K562 (cell line): ENCODE data around the gene ZZZ3. TPM values are rescaled to one million over a fixed set of nuclear protein-coding genes. Genes with fewer than 3 reads are reported as not detected.

Experiments
- ATAC-seq: fragments of 200-7000 bp; cut with Tn5 transposase; 3 replicates; pipeline ENCODE4 v1.9.1; 2020; ENCODE audit warnings: moderate library complexity
- BruUV-seq: library from RNA; stranded (reverse); fragments of 400-500 nt; replicated peaks from 2 replicates; lab custom pipeline; 2021; lab: Mats Ljungman, UMichigan
- CTCF ChIA-PET: fragments of 300-600 bp; formaldehyde crosslinking; extraction: SDS; loops from one replicate; lab custom pipeline; 2021; ENCODE audit warnings: low intra/inter-chr PET ratio; lab: Yijun Ruan, JAX
- POLR2A ChIA-PET: fragments of 300-600, 350-650 bp; sonication (Branson Sonifier 250); formaldehyde crosslinking; extraction: SDS; loops from one replicate; lab custom pipeline; 2021; ENCODE audit warnings: antibody characterized with exemption, inconsistent platforms; lab: Yijun Ruan, JAX
- DNase-seq, 4 experiments: peaks; one replicate each; pipeline versions ENCODE4 v3.0.0 to v3.0.0-alpha.2; 2011 to 2018; ENCODE audit warnings: low spot score in 3 of 4, mixed read lengths in 3 of 4; ENCODE audit errors: extremely low read depth in 1 of 4
- FAIRE-seq: peaks from 2 replicates; lab custom pipeline; 2011; peaks lifted over from hg19 to GRCh38; lab: Jason Lieb, UNC
- H2AFZ ChIP-seq: 2 replicates; pipeline ENCODE4 v1.6.0; 2011; ENCODE audit warnings: low read depth, low read length, control low read depth, inconsistent platforms
- H3K27ac ChIP-seq: fragments of 200-600 bp; 3 replicates; pipeline ENCODE4 v1.8.0; 2011; ENCODE audit warnings: low read depth, mild to moderate bottlenecking, control low read depth, inconsistent platforms, low read length, moderate library complexity, mixed read lengths; ENCODE audit errors: extremely low read depth
- H3K27me3 ChIP-seq, 2 experiments: fragments of 300-600 bp in 1 of 2; 2 replicates in 1 of 2; 3 replicates in 1 of 2; pipeline versions ENCODE4 v1.6.0 to v1.8.0; 2011; ENCODE audit warnings: inconsistent platforms in 2 of 2, low read length in 2 of 2, mild to moderate bottlenecking in 1 of 2, mixed read lengths in 1 of 2, moderate library complexity in 1 of 2; ENCODE audit not compliant: control insufficient read depth in 2 of 2, insufficient read depth in 2 of 2
- H3K36me3 ChIP-seq: fragments of 300-600 bp; 3 replicates; pipeline ENCODE4 v1.8.0; 2011; ENCODE audit warnings: mild to moderate bottlenecking, low read length, inconsistent platforms; ENCODE audit not compliant: control insufficient read depth, insufficient read depth
- H3K4me1 ChIP-seq, 2 experiments: fragments of 200-600 bp in 1 of 2; replicated peaks in 1 of 2; 2 replicates in 1 of 2; 3 replicates in 1 of 2; pipeline versions ENCODE4 v1.5.1 to v1.8.0; 2011; ENCODE audit warnings: inconsistent platforms in 2 of 2, low read length in 2 of 2, mild to moderate bottlenecking in 1 of 2, mixed read lengths in 1 of 2, moderate library complexity in 1 of 2; ENCODE audit not compliant: control insufficient read depth in 2 of 2, insufficient read depth in 2 of 2
- H3K4me2 ChIP-seq: 2 replicates; pipeline ENCODE4 v1.6.1; 2011; ENCODE audit warnings: low read length, control low read depth, inconsistent platforms, mixed read lengths; ENCODE audit not compliant: insufficient read depth
- H3K4me3 ChIP-seq: fragments of 200-600 bp; sonication (generic), shearing (Covaris generic); 2 replicates; pipeline ENCODE4 v1.5.1; 2016; ENCODE audit warnings: control low read depth, inconsistent platforms
- H3K79me2 ChIP-seq: fragments of 200-600 bp; 3 replicates; pipeline ENCODE4 v1.8.0; 2011; ENCODE audit warnings: low read length, inconsistent platforms; ENCODE audit not compliant: control insufficient read depth, insufficient read depth
- H3K9ac ChIP-seq, 2 experiments: 2 replicates each; pipeline versions ENCODE4 v1.6.0 to v1.6.1; 2011; ENCODE audit warnings: low read depth in 2 of 2, low read length in 2 of 2, control low read depth in 1 of 2, inconsistent platforms in 1 of 2, mild to moderate bottlenecking in 1 of 2, mixed read lengths in 1 of 2; ENCODE audit not compliant: insufficient read depth in 1 of 2
- H3K9me1 ChIP-seq: one replicate; pipeline ENCODE4 v1.6.0; 2011; ENCODE audit warnings: inconsistent platforms, mild to moderate bottlenecking, low read length, moderate library complexity; ENCODE audit not compliant: control insufficient read depth, insufficient read depth
- H3K9me3 ChIP-seq: replicated peaks from 2 replicates; pipeline ENCODE4 v1.5.1; 2011; ENCODE audit warnings: low read depth, low read length, inconsistent platforms; ENCODE audit not compliant: control insufficient read depth, insufficient read depth
- H4K20me1 ChIP-seq: replicated peaks from 2 replicates; pipeline ENCODE4 v1.6.1; 2011; ENCODE audit warnings: low read length, inconsistent platforms, mixed read lengths; ENCODE audit not compliant: control insufficient read depth, insufficient read depth
- E2F4 ChIP-seq: sonication (generic); formaldehyde crosslinking; IDR thresholded peaks from 2 replicates; pipeline ENCODE4 v1.8.0; 2022; ENCODE audit warnings: mild to moderate bottlenecking, low read depth, missing genetic modification reagents
- FOXA3 ChIP-seq, 2 experiments: fragments of 450-650 bp in 1 of 2; sonication (generic) in 1 of 2; formaldehyde crosslinking; IDR thresholded peaks in 1 of 2; conservative IDR thresholded peaks in 1 of 2; 2 replicates each; pipeline versions ENCODE4 v1.4.0 to v1.8.0; 2020 to 2022; ENCODE audit warnings: mild to moderate bottlenecking in 2 of 2, missing genetic modification reagents in 1 of 2
- JUN ChIP-seq, 2 experiments: sonication (generic) in 1 of 2; formaldehyde crosslinking in 1 of 2; IDR thresholded peaks; 2 replicates each; pipeline versions ENCODE4 v1.6.1 to v1.8.0; 2012 to 2022; ENCODE audit warnings: borderline replicate concordance in 2 of 2, mild to moderate bottlenecking in 2 of 2, improper control_type of control experiment in 1 of 2, low read depth in 1 of 2, low read length in 1 of 2, missing genetic modification reagents in 1 of 2
- MAFG ChIP-seq: fragments of 450-650 bp; conservative IDR thresholded peaks from 2 replicates; pipeline ENCODE4 v1.6.1; 2016; ENCODE audit warnings: missing genetic modification characterization, missing compliant biosample characterization
- NR0B1 ChIP-seq: fragments of 450-650 bp; IDR thresholded peaks from one replicate; pipeline ENCODE4 v1.6.1; 2018; ENCODE audit warnings: mild to moderate bottlenecking, moderate library complexity; ENCODE audit not compliant: partially characterized antibody
- PML ChIP-seq: IDR thresholded peaks from 2 replicates; pipeline ENCODE4 v1.6.1; 2012; ENCODE audit warnings: low read length, inconsistent platforms
- RBM25 ChIP-seq: fragments of 200-400 bp; formaldehyde crosslinking; IDR thresholded peaks from 2 replicates; pipeline ENCODE4 v1.6.1; 2018; ENCODE audit warnings: low read length, low read depth, moderate library complexity; ENCODE audit not compliant: severe bottlenecking
- ZNF121 ChIP-seq: sonication (generic); formaldehyde crosslinking; conservative IDR thresholded peaks from 2 replicates; pipeline ENCODE4 v1.8.0; 2022; ENCODE audit warnings: missing genetic modification reagents
- WGBS: fragments of 100-300 bp; shearing (Covaris generic); methylation state at CpG from one replicate; pipeline ENCODE4 v1.1.6; 2016; ENCODE audit warnings: low coverage, mixed read lengths; ENCODE audit not compliant: insufficient coverage; ENCODE audit errors: missing lambda C conversion rate; 5-methylcytosine and 5-hydroxymethylcytosine counted together
- in situ Hi-C: fragments of 300-500 bp; cut with MboI; formaldehyde crosslinking; loops from 4 replicates; pipeline ENCODE4 v1.15.0; 2018; ENCODE audit warnings: inconsistent platforms, mixed read lengths
- intact Hi-C: fragments of 100-400 bp; cut with micrococcal nuclease; formaldehyde crosslinking; loops from 2 replicates; pipeline ENCODE4 v1.14.2; 2022
- polyA plus RNA-seq, 8 experiments: library from polyadenylated mRNA; depleted of rRNA in 4 of 8; stranded (reverse) in 5 of 8; unstranded in 3 of 8; fragments of >200 nt; fragmentation: Nextera tagmentation in 2 of 8; fragmentation: Illumina TruSeq in 1 of 8; extraction: Ambion mirVana in 2 of 8; extraction: Trizol in 1 of 8; gene quantifications; 2 replicates each; pipeline versions ENCODE4 v1.2.1 to v1.2.3, GENCODE V29; 2011 to 2014; ENCODE audit warnings: inconsistent platforms in 1 of 8, missing spikeins in 1 of 8
- total RNA-seq, 7 experiments: library from RNA; depleted of rRNA in 6 of 7; stranded (reverse); fragments of >200 nt in 6 of 7; fragmentation: Illumina TruSeq in 2 of 7; extraction: Trizol in 2 of 7; gene quantifications; 2 replicates each; pipeline versions ENCODE4 v1.2.1 to v1.2.3, GENCODE V29; 2011 to 2021; ENCODE audit warnings: low replicate concordance in 1 of 7

ZZZ3 gene
- total and polyA plus RNA-seq, 9 of the 15 experiments (the other 6 are each of a cell fraction or from before 2014, with no cell fraction given), result 13.9 to 64.0 (median 36.7) TPM

- H3K27me3 ChIP-seq, result no peaks in the 10 kb centered on the region
- CTCF ChIA-PET, result no interaction called here
- peaks cover 64% of the 10 kb centered on the region; the same call in 2 of the 3 replicates for H3K36me3 ChIP-seq
- in situ Hi-C loops (no loop called here), intact Hi-C loops (no loop called here)
- no peak overlapping the region for H2AFZ ChIP-seq
- DNase-seq (no peak), ATAC-seq (no peak), FAIRE-seq (no peak)
- TF ChIP-seq ZNF121 (CRISPR knock-in tag) (peak; percentile 78), JUN (IDR thresholded peaks at IDR 0.05; ENCODE audit: borderline replicate concordance, low read depth, low read length) (no peak), JUN (CRISPR knock-in tag; IDR thresholded peaks at IDR 0.05; ENCODE audit: borderline replicate concordance) (no peak), MAFG (tag) (no peak), RBM25 (peak; percentile 33)
- POLR2A ChIA-PET, result interaction anchor here (0.6 kb wide), 1 partner anchor 263 kb away, joined by 3 read pairs; the partner anchor contains the start of gene FUBP1
- no peak overlapping the region for H3K9ac ChIP-seq
- H3K9me1 ChIP-seq, result no peaks in the 10 kb centered on the region
- H3K4me3 ChIP-seq, result no peak overlapping the region
- H3K4me1 ChIP-seq, result no peaks in the 10 kb centered on the region
- no peaks in the 10 kb centered on the region for H4K20me1 ChIP-seq
- no peaks in the 10 kb centered on the region for H3K9me3 ChIP-seq
- WGBS, result 97% methylated on average over 3 of the region's 4 CpGs
- BruUV-seq, result no TSS peak
- H3K4me2 ChIP-seq, result no peak overlapping the region
- H3K27ac ChIP-seq, result no peak overlapping the region
- H3K79me2 ChIP-seq, result no peaks in the 10 kb centered on the region
These were observed 33.6 kb upstream of the ZZZ3 start for GRCh38 chr1:77716065-77716464.

GRCh38 chr1:77709727-77710126 is 27.3 kb upstream of the ZZZ3 start:
- in situ Hi-C loops, result loop anchor here (10.0 kb wide), 1 partner anchor 195 kb away; no protein-coding TSS in a partner anchor
- no peaks in the 10 kb centered on the region for H3K79me2 ChIP-seq
- DNase-seq, result no peak
- ChIA-PET CTCF (no interaction called here), POLR2A (no interaction called here)
- intact Hi-C loops, result no loop called here
- no peak overlapping the region for H3K4me2 ChIP-seq
- no peak overlapping the region for H2AFZ ChIP-seq
- whole genome bisulfite sequencing, result 89% methylated on average over 3 of the region's 3 CpGs
- H3K9ac ChIP-seq, result no peak overlapping the region
- H3K9me1 ChIP-seq, result no peaks in the 10 kb centered on the region
- no peak overlapping the region for H3K4me3 ChIP-seq
- no peak for ATAC-seq
- no peaks in the 10 kb centered on the region for H4K20me1 ChIP-seq
- BruUV-seq, result no TSS peak
- H3K4me1 ChIP-seq, result peaks cover 3 to 14% of the 10 kb centered on the region in 2 experiments; a peak in 4 of 5 replicates
- no peaks in the 10 kb centered on the region for H3K27me3 ChIP-seq
- TF ChIP-seq PML (no peak), NR0B1 (no peak), E2F4 (CRISPR knock-in tag) (no peak), FOXA3 (CRISPR knock-in tag; conservative IDR thresholded peaks at IDR 0.05 in 1 of 2, IDR thresholded peaks at IDR 0.05 in 1 of 2) (peak; percentile 71 to 73; a peak in 3 of 4 replicates)
- no peak for FAIRE-seq
- H3K36me3 ChIP-seq, result peaks cover 76% of the 10 kb centered on the region
- H3K9me3 ChIP-seq, result no peaks in the 10 kb centered on the region
- no peak overlapping the region for H3K27ac ChIP-seq
